PFSK-1 (cell line): Measurements from ENCODE around the gene FDCSP.
"Not testable (repeated sequence)": the region's sequence is repeated elsewhere in the genome, so short reads cannot be mapped to it uniquely, and the experiment has no call there.

Experiments used
- FOXP2 ChIP-seq: optimal IDR thresholded peaks from 2 replicates; pipeline ENCODE3; 2011; ENCODE audit warnings: borderline replicate concordance, control low read depth, inconsistent platforms; ENCODE audit not compliant: insufficient read depth; ENCODE audit errors: extremely low read length, extremely low read depth
- POLR2AphosphoS5 ChIP-seq: IDR thresholded peaks from 2 replicates; pipeline ENCODE4 v1.6.1; 2012; ENCODE audit warnings: low read depth, mild to moderate bottlenecking, control low read depth, low read length, moderate library complexity
- SIN3A ChIP-seq: IDR thresholded peaks from 2 replicates; pipeline ENCODE4 v1.6.1; 2012; ENCODE audit warnings: mild to moderate bottlenecking, low read length, moderate library complexity, borderline replicate concordance; ENCODE audit not compliant: insufficient read depth
- TAF1 ChIP-seq: IDR thresholded peaks from 2 replicates; pipeline ENCODE4 v1.6.1; 2012; ENCODE audit warnings: low read length, control low read depth, borderline replicate concordance; ENCODE audit not compliant: insufficient read depth
- TF ChIP-seq, protein P1 (sequence below), 2 experiments: IDR thresholded peaks; 2 replicates each; pipeline versions ENCODE4 v1.6.1 to v1.8.0; 2011 to 2012; ENCODE audit warnings: low read depth in 2 of 2, low read length in 2 of 2, control low read depth in 1 of 2, inconsistent platforms in 1 of 2, mild to moderate bottlenecking in 1 of 2, moderate library complexity in 1 of 2; ENCODE audit not compliant: insufficient read depth in 1 of 2

Gene FDCSP

DNA sequence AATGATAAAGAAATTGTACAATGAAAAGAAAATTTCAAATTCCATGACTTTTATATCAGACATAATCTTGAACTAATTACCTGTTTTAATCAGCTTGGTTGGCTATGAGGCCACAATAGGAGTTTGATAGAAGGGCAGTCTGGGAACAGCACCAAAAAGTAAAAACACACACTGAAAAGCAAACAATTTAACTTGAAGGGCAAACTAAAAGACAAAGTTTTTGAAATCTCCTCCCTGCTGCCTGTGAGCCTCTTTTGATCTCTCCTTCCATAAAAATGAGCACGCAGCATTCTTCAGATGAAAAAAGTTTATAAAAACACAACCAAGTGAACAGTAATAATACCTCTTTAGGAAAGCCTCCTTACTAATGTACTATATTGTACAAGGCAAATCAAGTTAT is 22.3 kb upstream of the FDCSP start:
- TF ChIP-seq TAF1, result no peak
- TF ChIP-seq POLR2AphosphoS5, result no peak
- TF ChIP-seq, protein P1, sequence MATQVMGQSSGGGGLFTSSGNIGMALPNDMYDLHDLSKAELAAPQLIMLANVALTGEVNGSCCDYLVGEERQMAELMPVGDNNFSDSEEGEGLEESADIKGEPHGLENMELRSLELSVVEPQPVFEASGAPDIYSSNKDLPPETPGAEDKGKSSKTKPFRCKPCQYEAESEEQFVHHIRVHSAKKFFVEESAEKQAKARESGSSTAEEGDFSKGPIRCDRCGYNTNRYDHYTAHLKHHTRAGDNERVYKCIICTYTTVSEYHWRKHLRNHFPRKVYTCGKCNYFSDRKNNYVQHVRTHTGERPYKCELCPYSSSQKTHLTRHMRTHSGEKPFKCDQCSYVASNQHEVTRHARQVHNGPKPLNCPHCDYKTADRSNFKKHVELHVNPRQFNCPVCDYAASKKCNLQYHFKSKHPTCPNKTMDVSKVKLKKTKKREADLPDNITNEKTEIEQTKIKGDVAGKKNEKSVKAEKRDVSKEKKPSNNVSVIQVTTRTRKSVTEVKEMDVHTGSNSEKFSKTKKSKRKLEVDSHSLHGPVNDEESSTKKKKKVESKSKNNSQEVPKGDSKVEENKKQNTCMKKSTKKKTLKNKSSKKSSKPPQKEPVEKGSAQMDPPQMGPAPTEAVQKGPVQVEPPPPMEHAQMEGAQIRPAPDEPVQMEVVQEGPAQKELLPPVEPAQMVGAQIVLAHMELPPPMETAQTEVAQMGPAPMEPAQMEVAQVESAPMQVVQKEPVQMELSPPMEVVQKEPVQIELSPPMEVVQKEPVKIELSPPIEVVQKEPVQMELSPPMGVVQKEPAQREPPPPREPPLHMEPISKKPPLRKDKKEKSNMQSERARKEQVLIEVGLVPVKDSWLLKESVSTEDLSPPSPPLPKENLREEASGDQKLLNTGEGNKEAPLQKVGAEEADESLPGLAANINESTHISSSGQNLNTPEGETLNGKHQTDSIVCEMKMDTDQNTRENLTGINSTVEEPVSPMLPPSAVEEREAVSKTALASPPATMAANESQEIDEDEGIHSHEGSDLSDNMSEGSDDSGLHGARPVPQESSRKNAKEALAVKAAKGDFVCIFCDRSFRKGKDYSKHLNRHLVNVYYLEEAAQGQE (IDR thresholded peaks at IDR 0.05; ENCODE audit: insufficient read depth in 1 of 2, low read depth in 2 of 2, low read length in 2 of 2), result no peak
- no peak for TF ChIP-seq SIN3A
- TF ChIP-seq FOXP2, result no peak

DNA sequence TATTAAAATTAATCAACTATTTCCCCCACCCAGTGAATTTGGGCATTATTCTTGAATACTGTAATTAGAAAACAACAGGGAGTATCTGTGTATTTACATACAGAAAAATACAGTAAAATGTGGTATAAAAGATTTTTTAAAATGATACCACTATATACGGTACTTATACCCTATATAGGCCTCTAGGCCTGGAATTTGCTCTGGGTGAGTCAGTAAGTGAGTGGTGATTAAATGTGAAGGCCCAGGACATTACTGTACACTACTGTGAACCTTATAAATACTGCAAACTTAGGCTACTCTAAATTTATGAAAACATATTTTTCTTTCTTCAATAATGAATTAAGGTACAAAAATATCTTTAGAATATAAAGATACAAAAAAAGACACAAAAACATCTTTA is 10.2 kb downstream of the FDCSP start:
- TF ChIP-seq, protein P1 (IDR thresholded peaks at IDR 0.05; ENCODE audit: insufficient read depth in 1 of 2, low read depth in 2 of 2, low read length in 2 of 2), result no peak
- no peak for TF ChIP-seq SIN3A

DNA sequence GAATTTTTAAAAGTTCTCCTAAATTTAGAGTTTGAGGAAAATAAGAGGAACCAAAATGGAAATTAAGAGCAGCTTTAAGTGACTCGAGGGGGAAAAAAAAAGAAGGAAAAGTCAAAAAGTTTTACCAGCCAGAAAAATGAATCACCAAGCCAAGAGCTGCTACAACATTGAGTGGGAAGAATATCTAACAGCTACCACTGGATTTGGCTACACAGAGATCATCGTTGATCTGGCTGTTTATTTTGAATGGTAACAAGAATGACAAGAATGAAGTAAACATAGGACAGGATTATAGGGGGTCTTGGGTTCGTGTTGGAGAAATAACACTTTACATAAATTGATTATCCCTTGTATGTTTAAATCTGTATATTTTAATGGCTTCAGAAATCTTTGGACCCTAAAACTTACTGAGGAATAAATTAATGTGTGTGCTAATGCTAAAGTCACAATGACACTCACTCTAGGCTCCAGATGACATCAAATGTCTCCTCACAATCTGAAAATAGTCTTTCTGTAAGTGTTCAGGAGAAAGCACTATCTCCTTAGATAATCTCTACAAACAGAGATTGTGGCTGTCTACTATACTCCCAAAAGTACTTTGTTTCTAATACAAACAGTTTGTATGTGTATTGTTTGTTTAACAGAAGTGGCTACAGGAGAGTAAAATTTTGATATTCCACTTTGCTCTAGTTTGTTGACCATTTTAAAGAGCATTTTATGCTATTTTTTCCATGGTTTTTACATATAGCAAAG is 13.4 kb downstream of the FDCSP start:
- TF ChIP-seq TAF1 (no peak), SIN3A (no peak), POLR2AphosphoS5 (no peak)

DNA sequence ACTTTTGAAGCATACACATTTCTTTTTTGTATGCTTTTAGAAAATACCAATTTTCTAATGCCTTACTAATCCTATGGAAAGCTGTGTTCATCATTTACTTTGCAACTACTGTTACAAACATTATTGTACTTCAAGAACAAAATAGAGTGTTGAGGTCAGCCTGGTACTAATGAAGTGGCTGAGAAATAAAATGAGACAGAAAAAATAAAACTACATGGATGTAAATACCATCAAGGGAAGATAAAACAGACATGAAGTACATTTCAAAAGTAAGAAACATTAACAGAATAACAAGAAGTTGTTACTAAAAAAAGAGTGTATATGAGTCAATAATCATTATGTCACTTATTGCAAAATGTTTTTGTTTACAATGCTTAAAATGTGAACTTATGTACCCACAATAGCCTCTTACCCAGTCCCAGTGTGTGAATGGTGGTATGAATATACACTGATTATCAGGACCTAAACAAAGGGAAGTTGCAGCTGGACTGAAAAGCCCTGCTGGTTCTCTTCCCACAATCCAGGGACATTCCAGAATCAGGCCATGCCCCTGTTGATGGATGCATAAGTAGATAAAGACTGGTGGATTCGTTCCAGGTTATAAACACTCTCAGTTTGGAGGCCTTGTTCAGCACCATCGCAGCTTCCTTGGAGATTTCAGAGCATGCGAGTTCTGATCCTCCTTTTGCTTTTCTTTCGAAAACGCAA is 14.1 kb downstream of the FDCSP start:
- TF ChIP-seq, protein P1 (IDR thresholded peaks at IDR 0.05; ENCODE audit: insufficient read depth in 1 of 2, low read depth in 2 of 2, low read length in 2 of 2), result no peak
- TF ChIP-seq POLR2AphosphoS5, result no peak
- TF ChIP-seq FOXP2, result no peak
- no peak for TF ChIP-seq TAF1
- no peak for TF ChIP-seq SIN3A

DNA sequence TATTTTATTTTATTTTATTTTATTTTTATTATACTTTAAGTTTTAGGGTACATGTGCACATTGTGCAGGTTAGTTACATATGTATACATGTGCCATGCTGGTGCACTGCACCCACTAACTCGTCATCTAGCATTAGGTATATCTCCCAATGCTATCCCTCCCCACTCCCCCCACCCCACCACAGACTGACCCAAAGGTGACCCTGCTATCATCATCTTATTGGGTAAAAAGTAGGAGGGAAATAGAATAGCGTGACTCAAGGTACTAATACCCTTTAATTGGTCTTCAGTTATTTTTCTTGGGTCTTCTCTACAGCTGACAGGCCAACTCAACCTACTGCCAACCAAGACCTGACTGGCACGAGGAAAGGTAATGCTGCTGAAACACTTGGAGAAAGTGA is 16.4 kb downstream of the FDCSP start, which contains the start of gene CSN3:
Gene CSN3, plus strand, starts transcription at position 301 of the 400 bp plus-strand sequence. CDS start 2,223 bp downstream, outside the sequence.
- not testable (repeated sequence) for TF ChIP-seq TAF1, POLR2AphosphoS5, FOXP2

DNA sequence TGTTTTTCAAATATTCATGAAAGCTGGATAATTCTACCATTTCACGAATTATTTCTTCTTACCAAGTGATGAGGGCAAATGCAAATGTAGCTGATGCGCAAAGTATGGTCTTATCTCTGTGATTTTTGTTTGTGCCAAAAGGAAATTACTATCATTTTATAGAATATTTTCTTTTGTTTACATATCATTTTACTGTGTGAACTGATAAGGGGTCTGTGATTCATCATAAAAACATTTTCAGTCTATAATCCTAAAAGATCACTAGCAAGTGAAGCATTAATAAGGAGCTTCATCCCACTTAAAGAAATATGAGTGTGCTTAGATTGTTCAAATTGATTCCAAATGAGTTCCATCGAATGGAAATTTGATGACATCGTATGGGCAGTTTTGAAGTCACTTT is 17.2 kb downstream of the FDCSP start:
- TF ChIP-seq FOXP2 (no peak), POLR2AphosphoS5 (no peak)
- TF ChIP-seq, protein P1 (IDR thresholded peaks at IDR 0.05; ENCODE audit: insufficient read depth in 1 of 2, low read depth in 2 of 2, low read length in 2 of 2), result no peak
